ENCODE measurements around the gene FBLN1. TPM values are rescaled to one million over a fixed set of nuclear protein-coding genes. Genes with fewer than 3 reads are reported as not detected.
"Not testable (repeated sequence)": the region's sequence is repeated elsewhere in the genome, so short reads cannot be mapped to it uniquely, and the experiment has no call there.

FBLN1 gene
- total RNA-seq, result 3.8 TPM

GRCh38 chr22:45502215-45503049 lies at the start of gene FBLN1:
TSS of gene FBLN1 (plus strand) at chr22:45502883. CDS start at chr22:45502986, 103 bp downstream.
- ATAC-seq (peak; percentile 62), DNase-seq (ENCODE audit: low spot score) (no peak)

GRCh38 chr22:45453764-45454163 lies 48.9 kb upstream of the FBLN1 start:
- no peak for DNase-seq (ENCODE audit: low spot score)
- no peak for ATAC-seq

GRCh38 chr22:45454275-45454674 lies 48.4 kb upstream of the FBLN1 start:
- no peak for ATAC-seq

GRCh38 chr22:45455212-45455611 lies 47.5 kb upstream of the FBLN1 start:
- DNase-seq (ENCODE audit: low spot score) (no peak), ATAC-seq (no peak)

More at GRCh38 chr22:45454275-45454674, 48.4 kb upstream of the FBLN1 start:
- DNase-seq (ENCODE audit: low spot score), result no peak

- no peak for ATAC-seq
- DNase-seq (ENCODE audit: low spot score), result no peak
Observed at GRCh38 chr22:45455621-45456020, 47.1 kb upstream of the FBLN1 start.

GRCh38 chr22:45456811-45457210 lies 45.9 kb upstream of the FBLN1 start:
- DNase-seq (ENCODE audit: low spot score), result no peak
- ATAC-seq, result no peak

GRCh38 chr22:45458532-45458931 lies 44.2 kb upstream of the FBLN1 start:
- DNase-seq (ENCODE audit: low spot score) (no peak), ATAC-seq (no peak)

- no peak for ATAC-seq
Observed at GRCh38 chr22:45459235-45459634, 43.4 kb upstream of the FBLN1 start.

GRCh38 chr22:45460288-45461109 lies 42.2 kb upstream of the FBLN1 start:
- peak; percentile 27 for ATAC-seq
- DNase-seq (ENCODE audit: low spot score), result no peak

More at GRCh38 chr22:45459235-45459634, 43.4 kb upstream of the FBLN1 start:
- DNase-seq (ENCODE audit: low spot score), result no peak

GRCh38 chr22:45462034-45462655 lies 40.5 kb upstream of the FBLN1 start:
- ATAC-seq, result no peak
- no peak for DNase-seq (ENCODE audit: low spot score)

GRCh38 chr22:45463691-45464090 lies 39.0 kb upstream of the FBLN1 start:
- not testable (repeated sequence) for ATAC-seq; DNase-seq (ENCODE audit: low spot score)

- ATAC-seq (no peak), DNase-seq (ENCODE audit: low spot score) (no peak)
Observed at GRCh38 chr22:45465633-45466032, 37.0 kb upstream of the FBLN1 start.

GRCh38 chr22:45468872-45469271 lies 33.8 kb upstream of the FBLN1 start:
- no peak for DNase-seq (ENCODE audit: low spot score)
- ATAC-seq, result no peak

GRCh38 chr22:45469281-45470073 lies 33.2 kb upstream of the FBLN1 start:
- ATAC-seq (no peak), DNase-seq (ENCODE audit: low spot score) (no peak)

- no peak for DNase-seq (ENCODE audit: low spot score)
- ATAC-seq, result no peak
Observed at GRCh38 chr22:45470871-45471270, 31.8 kb upstream of the FBLN1 start.

GRCh38 chr22:45472426-45472825 lies 30.3 kb upstream of the FBLN1 start:
- DNase-seq (ENCODE audit: low spot score), result no peak
- ATAC-seq, result no peak

GRCh38 chr22:45473626-45474237 lies 29.0 kb upstream of the FBLN1 start:
- ATAC-seq (no peak), DNase-seq (ENCODE audit: low spot score) (no peak)

GRCh38 chr22:45475063-45475747 lies 27.5 kb upstream of the FBLN1 start:
- no peak for DNase-seq (ENCODE audit: low spot score)
- no peak for ATAC-seq

GRCh38 chr22:45475851-45476514 lies 26.7 kb upstream of the FBLN1 start:
- no peak for DNase-seq (ENCODE audit: low spot score)
- ATAC-seq, result no peak
